GM12873 (cell line): ENCODE results near the gene SEPTIN5.

ENCODE experiments used
- TF ChIP-seq, protein P1 (sequence below): IDR thresholded peaks from 2 replicates; pipeline ENCODE4 v1.5.1; 2012; ENCODE audit warnings: low read depth, mild to moderate bottlenecking, moderate library complexity, low read length, control low read depth; ENCODE audit not compliant: insufficient read depth; ENCODE audit errors: missing control alignments

The SEPTIN5 gene

DNA sequence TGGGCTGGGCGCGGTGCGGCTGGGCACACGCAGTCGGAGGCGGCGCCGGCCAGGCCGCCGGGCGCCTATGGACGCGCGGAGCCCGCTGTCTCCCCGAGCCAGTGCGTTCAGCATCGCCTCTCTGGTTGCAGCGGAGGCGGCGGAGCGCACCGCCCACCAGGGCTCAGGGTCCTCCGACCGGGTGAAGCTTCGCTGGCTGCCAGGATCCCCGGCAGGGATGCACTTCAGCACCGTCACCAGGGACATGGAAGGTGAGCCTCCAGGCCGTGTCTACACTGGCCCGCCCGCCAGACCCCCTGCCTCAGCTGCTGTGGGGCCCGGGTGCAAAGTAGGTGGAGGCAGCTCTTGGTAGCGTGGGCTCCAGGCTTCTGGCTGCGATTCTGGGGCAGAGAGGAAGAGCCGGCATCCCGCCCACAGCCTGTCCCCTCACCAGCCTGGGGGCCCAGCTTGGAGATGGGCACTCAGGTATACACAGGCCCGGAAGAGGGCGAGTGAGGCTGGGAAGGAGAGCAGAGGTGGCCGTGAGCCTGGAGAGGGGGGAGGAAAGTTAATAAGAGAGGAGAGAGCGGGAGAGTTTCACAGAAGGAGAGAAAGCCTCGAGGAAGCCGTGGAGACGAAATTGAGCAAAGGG, 45.2 kb downstream of the SEPTIN5 start:
- TF ChIP-seq, protein P1, sequence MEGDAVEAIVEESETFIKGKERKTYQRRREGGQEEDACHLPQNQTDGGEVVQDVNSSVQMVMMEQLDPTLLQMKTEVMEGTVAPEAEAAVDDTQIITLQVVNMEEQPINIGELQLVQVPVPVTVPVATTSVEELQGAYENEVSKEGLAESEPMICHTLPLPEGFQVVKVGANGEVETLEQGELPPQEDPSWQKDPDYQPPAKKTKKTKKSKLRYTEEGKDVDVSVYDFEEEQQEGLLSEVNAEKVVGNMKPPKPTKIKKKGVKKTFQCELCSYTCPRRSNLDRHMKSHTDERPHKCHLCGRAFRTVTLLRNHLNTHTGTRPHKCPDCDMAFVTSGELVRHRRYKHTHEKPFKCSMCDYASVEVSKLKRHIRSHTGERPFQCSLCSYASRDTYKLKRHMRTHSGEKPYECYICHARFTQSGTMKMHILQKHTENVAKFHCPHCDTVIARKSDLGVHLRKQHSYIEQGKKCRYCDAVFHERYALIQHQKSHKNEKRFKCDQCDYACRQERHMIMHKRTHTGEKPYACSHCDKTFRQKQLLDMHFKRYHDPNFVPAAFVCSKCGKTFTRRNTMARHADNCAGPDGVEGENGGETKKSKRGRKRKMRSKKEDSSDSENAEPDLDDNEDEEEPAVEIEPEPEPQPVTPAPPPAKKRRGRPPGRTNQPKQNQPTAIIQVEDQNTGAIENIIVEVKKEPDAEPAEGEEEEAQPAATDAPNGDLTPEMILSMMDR: no peak

DNA sequence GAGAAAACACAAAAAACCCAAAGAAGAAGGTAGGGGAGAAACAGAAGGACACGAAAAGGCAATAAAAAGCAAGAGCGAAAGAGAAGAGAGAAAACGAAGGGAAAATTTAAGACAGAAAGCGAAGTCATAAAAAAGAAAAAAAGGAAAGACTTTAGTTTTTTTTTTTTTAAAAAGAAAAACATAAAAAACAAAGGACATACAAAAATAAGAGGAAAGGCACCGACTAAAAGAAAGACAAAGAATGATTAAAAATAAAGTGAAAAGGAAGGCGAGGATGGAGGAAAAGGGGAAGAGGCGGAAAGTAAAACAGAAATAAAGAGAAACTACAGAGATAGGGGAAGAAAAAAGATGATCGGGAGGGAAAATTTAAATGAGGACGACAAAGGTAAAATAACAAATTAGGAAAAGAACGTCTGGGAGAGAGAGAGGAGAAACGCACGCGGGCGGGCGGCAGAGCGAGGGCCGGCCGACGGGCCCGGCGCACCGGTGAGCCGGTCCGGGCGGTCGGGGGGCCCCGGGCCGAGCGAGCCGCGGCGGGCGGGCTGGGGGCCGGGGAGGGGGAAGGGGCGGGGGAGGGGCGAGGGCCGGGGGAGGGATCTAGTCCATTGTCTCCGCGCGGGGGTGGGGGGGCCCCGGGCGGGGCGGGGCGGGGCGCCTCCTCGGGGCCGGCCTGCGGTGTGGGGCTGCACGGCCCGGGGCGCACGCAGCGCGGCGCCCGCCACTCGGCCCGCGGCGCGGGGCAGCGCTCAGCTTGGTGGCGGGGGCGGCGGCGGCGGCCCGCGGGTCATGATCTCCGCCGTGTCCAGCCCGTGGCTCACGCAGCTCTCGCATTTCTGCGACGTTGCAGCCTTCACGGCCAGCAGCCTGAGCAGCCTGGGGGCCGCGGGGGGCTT, 46.0 kb downstream of the SEPTIN5 start, which contains the start of gene TBX1:
TBX1 (plus strand) TSS at position 721 of the 893 bp plus-strand sequence; CDS start at position 787, 66 bp downstream.
- TF ChIP-seq, protein P1: no peak

DNA sequence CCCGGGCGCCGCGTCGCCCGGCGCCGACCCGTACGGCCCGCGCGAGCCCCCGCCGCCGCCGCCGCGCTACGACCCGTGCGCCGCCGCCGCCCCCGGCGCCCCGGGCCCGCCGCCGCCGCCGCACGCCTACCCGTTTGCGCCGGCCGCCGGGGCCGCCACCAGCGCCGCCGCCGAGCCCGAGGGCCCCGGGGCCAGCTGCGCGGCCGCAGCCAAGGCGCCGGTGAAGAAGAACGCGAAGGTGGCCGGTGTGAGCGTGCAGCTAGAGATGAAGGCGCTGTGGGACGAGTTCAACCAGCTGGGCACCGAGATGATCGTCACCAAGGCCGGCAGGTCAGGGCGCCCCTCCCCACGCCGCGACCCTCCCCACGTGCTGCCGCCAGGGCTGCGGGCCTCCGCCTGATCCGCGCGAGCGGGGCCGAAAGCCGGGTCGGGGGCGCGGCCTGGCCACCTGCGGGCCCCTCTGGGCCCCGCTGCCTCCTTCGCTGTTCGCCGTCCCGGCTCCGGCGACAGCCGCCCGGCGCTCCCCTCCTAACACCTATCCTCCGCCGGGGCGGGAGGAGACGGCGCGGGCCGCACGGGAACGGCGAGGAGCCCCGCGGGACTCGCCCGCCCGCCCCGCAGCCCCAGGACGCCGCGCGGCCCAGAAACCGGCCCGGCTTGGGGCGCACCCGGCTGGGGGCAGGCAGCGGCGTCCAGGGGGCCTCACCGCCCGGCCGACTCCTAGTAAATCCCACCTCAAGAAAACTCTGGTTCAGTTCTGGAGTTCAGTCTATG, 46.8 kb downstream of the SEPTIN5 start:
- TF ChIP-seq, protein P1: no peak

DNA sequence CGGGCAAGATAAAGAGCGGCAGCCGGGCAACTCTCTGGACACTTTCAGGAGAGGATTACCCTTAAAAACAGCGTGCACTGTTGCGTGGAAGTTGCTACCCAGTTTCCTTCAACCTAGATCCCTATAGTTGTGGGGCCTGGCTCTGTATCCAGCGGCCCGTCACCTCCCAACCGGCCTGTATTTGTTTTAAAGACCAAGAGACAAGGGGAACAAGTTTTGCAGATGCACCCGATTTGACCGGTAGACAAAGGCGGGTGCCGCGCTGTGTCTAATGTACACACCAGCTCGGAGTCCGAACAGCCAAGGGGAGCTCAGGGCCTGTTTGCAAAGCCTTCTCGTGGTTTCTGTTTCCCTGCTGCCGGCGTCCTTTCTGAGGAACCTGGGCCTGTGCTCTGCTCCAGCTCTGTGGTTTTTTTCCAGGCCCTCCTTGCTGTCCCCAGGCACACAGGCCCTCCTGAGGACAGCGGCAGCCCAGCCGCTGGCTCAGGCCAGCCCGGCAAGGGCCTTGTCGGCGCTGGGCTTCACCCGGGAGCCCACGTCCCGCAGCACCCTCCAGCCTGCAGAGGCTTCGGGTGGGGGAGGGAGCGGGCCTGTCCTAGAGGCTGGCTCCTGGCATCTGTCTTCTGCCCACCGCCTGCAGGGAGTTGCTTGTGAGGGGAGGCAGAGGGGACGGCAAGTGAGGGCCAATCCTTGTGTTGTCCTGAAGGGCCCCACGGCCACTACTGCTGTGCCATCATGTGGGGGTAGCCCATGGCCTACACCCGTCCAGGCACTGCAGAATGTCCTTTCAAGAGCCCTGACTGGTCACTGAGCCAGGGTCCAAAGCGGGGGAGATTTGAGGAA, 47.6 kb downstream of the SEPTIN5 start:
- TF ChIP-seq, protein P1: no peak

DNA sequence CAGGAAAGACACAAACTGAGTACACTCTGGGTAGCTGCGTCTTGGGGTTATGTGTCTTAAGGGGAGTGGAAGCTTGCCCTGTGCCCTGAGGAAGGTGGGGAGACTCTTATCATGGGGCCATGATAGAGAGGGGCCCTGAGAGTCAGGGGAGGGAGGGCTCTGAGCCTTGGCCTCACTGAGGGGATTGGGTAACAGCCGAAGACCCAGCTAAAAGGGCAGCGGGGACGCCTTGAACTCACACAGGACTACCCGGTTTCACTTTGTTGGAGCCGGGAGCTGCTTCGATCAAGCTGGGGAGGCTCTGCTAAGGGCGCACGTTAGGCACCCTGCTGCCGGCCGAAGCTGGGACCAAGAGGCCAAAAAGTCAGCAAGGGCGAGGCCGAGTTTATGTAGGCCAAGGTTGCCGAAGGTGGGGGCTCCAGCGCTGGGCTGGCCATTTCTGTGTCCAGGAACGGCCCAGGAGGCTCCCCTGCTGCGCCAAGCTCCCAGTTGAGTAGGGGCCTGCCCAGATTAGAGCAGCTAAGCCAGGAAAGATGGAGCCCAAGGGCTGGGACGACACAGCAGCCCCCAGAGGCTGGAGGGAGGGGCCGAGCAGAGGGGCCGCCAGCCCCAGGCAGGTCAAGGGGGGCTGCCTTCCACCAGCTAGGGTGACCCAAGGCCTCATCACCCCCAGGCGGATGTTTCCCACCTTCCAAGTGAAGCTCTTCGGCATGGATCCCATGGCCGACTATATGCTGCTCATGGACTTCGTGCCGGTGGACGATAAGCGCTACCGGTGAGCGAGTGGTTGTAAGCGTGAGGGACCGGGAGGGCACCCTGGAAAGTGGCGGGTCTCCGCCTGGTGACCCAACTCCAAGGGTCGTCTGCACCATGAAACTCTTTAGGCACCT, 48.5 kb downstream of the SEPTIN5 start:
- TF ChIP-seq, protein P1: no peak
